Measurements from ENCODE around the gene SETX. TPM values are rescaled to one million over a fixed set of nuclear protein-coding genes. Genes with fewer than 3 reads are reported as not detected.

The SETX gene
- total RNA-seq, 2 experiments from 2014 or later = 67.9 to 79.2 TPM

DNA sequence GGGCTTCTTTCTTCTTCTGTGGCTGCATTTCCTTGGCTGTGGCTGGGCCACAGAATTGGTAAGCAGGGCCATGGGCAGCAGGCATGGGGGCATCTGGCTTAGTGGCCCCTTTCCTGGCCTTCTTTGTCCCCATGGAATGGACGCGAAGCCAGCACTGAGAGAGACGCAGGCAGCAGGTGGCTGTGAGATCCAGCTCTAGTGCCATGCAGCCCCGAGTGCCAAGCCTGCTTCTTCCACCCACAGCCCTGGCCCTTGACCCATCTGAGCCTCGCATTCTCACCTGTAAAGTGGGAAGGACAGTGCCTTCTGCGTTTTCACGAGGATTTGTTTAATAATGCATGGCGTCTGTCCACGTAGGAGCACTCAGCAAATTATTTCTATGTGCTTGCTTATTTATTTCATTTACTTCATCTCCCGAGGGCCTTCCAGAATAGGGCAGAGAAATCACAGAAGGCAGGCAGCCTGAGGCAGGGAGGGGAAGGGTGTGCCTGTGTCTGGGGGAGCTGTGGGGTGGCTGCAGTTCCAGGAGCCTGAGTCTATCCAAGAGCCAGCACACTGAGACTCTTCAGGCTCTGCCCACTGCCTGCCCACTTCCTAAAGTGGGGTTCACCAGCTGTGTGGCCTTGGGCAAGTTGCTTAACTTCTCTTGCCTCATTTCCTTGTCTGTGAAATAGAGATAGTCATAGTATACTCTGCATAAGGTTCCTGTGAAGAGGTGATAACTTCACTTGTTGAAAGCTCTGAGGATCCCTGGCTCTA is 137.7 kb downstream of the SETX start:
- no TSS peak for BruUV-seq (replicated peaks)
- H3K4me2 ChIP-seq (ENCODE audit: low read length) = no peak overlapping the region
- no peaks in the 10 kb centered on the region for H3K36me3 ChIP-seq (ENCODE audit: insufficient read depth, low read length)
- no peak overlapping the region for H3K27ac ChIP-seq (ENCODE audit: low read depth, low read length, poor library complexity, severe bottlenecking)
- no peak for DNase-seq (ENCODE audit: low spot score)
- no peak overlapping the region for H3K4me3 ChIP-seq (ENCODE audit: low read depth, low read length, poor library complexity, severe bottlenecking)
- no peaks in the 10 kb centered on the region for H3K9me3 ChIP-seq (ENCODE audit: low read length)
- H3K4me1 ChIP-seq (ENCODE audit: insufficient read depth, low read length, poor library complexity, severe bottlenecking) = no peaks in the 10 kb centered on the region
- no peaks in the 10 kb centered on the region for H4K20me1 ChIP-seq (ENCODE audit: insufficient read depth, low read length)
- intact Hi-C loops (cut with micrococcal nuclease; ENCODE audit: unreplicated experiment) = no loop called here
- H3K79me2 ChIP-seq (ENCODE audit: insufficient read depth, low read depth, low read length) = no peaks in the 10 kb centered on the region
- POLR2A ChIA-PET = no interaction called here
- H2AFZ ChIP-seq (ENCODE audit: low read length) = no peak overlapping the region
- TF ChIP-seq EZH2phosphoT487 (IDR thresholded peaks at IDR 0.05; ENCODE audit: borderline replicate concordance, low read depth, low read length) = no peak
- H3K9me2 ChIP-seq (ENCODE audit: insufficient read depth, low read length) = no peaks in the 10 kb centered on the region
- CTCF ChIA-PET (ENCODE audit: unreplicated experiment) = no interaction called here

DNA sequence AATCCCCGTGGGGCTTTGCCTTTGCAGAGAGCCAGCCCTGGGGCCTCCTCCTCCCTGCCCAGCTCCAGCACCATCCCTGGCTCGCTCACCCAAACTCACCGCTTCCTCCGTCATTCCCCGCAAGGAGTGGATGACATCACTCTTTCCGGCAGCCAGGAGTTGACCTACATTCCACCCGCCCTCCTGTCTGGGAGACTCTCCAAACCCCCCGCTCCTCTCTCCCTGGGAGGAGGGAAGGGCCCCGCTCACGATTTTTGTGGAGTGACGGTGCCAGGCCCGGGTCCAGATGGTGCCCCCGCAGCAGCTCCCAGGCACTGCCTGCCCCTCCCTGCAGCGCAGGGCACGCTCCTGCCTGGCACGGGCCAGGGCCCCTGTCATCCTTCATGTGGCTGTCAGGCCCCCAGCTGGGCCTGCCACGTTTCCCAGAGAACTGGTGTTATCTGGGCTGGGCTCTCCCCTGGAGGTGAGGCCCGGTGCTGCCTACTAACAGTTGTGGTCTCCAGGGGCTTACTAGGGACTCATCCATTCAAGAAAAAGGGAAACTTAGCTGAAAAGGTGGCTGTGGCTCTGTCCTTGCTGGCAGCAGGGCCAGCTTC is 140.7 kb downstream of the SETX start:
- POLR2A ChIA-PET = no interaction called here
- DNase-seq (ENCODE audit: low spot score) = no peak
- no peaks in the 10 kb centered on the region for H3K79me2 ChIP-seq (ENCODE audit: insufficient read depth, low read depth, low read length)
- H3K9me2 ChIP-seq (ENCODE audit: insufficient read depth, low read length) = no peaks in the 10 kb centered on the region
- H3K4me2 ChIP-seq (ENCODE audit: low read length) = no peak overlapping the region
- no peak overlapping the region for H3K4me3 ChIP-seq (ENCODE audit: low read depth, low read length, poor library complexity, severe bottlenecking)
- no peaks in the 10 kb centered on the region for H3K4me1 ChIP-seq (ENCODE audit: insufficient read depth, low read length, poor library complexity, severe bottlenecking)
- CTCF ChIA-PET (ENCODE audit: unreplicated experiment) = no interaction called here
- intact Hi-C loops (cut with micrococcal nuclease; ENCODE audit: unreplicated experiment) = no loop called here
- H4K20me1 ChIP-seq (ENCODE audit: insufficient read depth, low read length) = no peaks in the 10 kb centered on the region
- BruUV-seq (replicated peaks) = no TSS peak
- H2AFZ ChIP-seq (ENCODE audit: low read length) = no peak overlapping the region
- TF ChIP-seq EZH2phosphoT487 (IDR thresholded peaks at IDR 0.05; ENCODE audit: borderline replicate concordance, low read depth, low read length) = no peak
- TF ChIP-seq, protein P1, sequence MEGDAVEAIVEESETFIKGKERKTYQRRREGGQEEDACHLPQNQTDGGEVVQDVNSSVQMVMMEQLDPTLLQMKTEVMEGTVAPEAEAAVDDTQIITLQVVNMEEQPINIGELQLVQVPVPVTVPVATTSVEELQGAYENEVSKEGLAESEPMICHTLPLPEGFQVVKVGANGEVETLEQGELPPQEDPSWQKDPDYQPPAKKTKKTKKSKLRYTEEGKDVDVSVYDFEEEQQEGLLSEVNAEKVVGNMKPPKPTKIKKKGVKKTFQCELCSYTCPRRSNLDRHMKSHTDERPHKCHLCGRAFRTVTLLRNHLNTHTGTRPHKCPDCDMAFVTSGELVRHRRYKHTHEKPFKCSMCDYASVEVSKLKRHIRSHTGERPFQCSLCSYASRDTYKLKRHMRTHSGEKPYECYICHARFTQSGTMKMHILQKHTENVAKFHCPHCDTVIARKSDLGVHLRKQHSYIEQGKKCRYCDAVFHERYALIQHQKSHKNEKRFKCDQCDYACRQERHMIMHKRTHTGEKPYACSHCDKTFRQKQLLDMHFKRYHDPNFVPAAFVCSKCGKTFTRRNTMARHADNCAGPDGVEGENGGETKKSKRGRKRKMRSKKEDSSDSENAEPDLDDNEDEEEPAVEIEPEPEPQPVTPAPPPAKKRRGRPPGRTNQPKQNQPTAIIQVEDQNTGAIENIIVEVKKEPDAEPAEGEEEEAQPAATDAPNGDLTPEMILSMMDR (conservative IDR thresholded peaks at IDR 0.05; ENCODE audit: low read length) = no peak
- H3K9me3 ChIP-seq (ENCODE audit: low read length) = no peaks in the 10 kb centered on the region
- H3K36me3 ChIP-seq (ENCODE audit: insufficient read depth, low read length) = no peaks in the 10 kb centered on the region
- H3K27ac ChIP-seq (ENCODE audit: low read depth, low read length, poor library complexity, severe bottlenecking) = no peak overlapping the region

DNA sequence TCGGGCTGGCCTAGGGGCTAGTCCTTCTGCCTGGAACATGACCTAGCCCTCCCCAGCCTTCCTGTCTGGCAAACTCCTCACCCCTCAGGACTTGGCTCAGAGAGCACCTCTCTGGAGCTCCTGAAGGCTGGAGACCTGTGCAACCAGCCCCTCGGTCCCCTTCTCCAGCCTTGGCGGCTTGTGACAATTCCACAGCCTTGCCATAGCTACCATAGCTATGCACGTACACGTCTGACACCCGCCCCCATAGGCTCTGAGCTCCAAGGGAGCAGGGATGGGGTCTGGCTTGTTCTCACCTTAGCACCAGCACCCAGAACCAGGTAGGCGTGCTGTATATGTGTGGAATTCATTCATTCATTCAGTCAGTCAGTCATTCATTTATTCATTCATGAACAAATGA is 143.2 kb downstream of the SETX start:
- H3K4me2 ChIP-seq (ENCODE audit: low read length) = no peak overlapping the region

More for the DNA sequence above, 143.2 kb downstream of the SETX start:
- ChIA-PET POLR2A (no interaction called here), CTCF (ENCODE audit: unreplicated experiment) (no interaction called here)
- Histone ChIP-seq H3K4me1 (ENCODE audit: insufficient read depth, low read length, poor library complexity, severe bottlenecking) (no peaks in the 10 kb centered on the region), H2AFZ (ENCODE audit: low read length) (no peak overlapping the region), H3K9me3 (ENCODE audit: low read length) (no peaks in the 10 kb centered on the region), H4K20me1 (ENCODE audit: insufficient read depth, low read length) (no peaks in the 10 kb centered on the region), H3K79me2 (ENCODE audit: insufficient read depth, low read depth, low read length) (no peaks in the 10 kb centered on the region), H3K27ac (ENCODE audit: low read depth, low read length, poor library complexity, severe bottlenecking) (no peak overlapping the region), H3K4me3 (ENCODE audit: low read depth, low read length, poor library complexity, severe bottlenecking) (no peak overlapping the region), H3K9me2 (ENCODE audit: insufficient read depth, low read length) (no peaks in the 10 kb centered on the region), H3K36me3 (ENCODE audit: insufficient read depth, low read length) (no peaks in the 10 kb centered on the region)
- TF ChIP-seq, protein P1 (conservative IDR thresholded peaks at IDR 0.05; ENCODE audit: low read length) = no peak
- TF ChIP-seq EZH2phosphoT487 (IDR thresholded peaks at IDR 0.05; ENCODE audit: borderline replicate concordance, low read depth, low read length) = no peak
- DNase-seq (ENCODE audit: low spot score) = no peak
- BruUV-seq (replicated peaks) = no TSS peak
- intact Hi-C loops (cut with micrococcal nuclease; ENCODE audit: unreplicated experiment) = no loop called here

Other genes with a start within 250 kb of the SETX start
- gene NTNG2, start 192.9 kb downstream of the SETX start, total RNA-seq (2014; rRNA removed; shearing (Covaris generic)) = 5.4 and 7.5 TPM in 2 replicates
- gene NTNG2, start 192.9 kb downstream of the SETX start, total RNA-seq (2022) = 1.9 and 3.2 TPM in 2 replicates
- gene TTF1, start 51.9 kb upstream of the SETX start, total RNA-seq (2014; rRNA removed; shearing (Covaris generic)) = 17.8 and 26.6 TPM in 2 replicates
- gene TTF1, start 51.9 kb upstream of the SETX start, total RNA-seq (2022) = 21.2 and 23.0 TPM in 2 replicates
- gene CFAP77, start 55.2 kb upstream of the SETX start, total RNA-seq (2014; rRNA removed; shearing (Covaris generic)) = not detected in 2 replicates
- gene CFAP77, start 55.2 kb upstream of the SETX start, total RNA-seq (2022) = not detected in 2 replicates
- gene BARHL1, start 227.6 kb upstream of the SETX start, total RNA-seq (2014; rRNA removed; shearing (Covaris generic)) = not detected in 2 replicates
- gene BARHL1, start 227.6 kb upstream of the SETX start, total RNA-seq (2022) = not detected in 2 replicates

Data from OCI-LY7 (cell line).